Chondrocyte (in vitro differentiated cells): Measurements from ENCODE around the gene CACNA1C. TPM values are rescaled to one million over a fixed set of nuclear protein-coding genes. Genes with fewer than 3 reads are reported as not detected.
"Not testable (repeated sequence)": the region's sequence is repeated elsewhere in the genome, so short reads cannot be mapped to it uniquely, and the experiment has no call there.

ENCODE experiments used
- DNase-seq: peaks from one replicate; pipeline ENCODE4 v3.0.0; 2021; ENCODE audit warnings: mixed read lengths, low spot score
- H3K27ac Mint-ChIP-seq: one replicate; pipeline ENCODE4 v1.8.0; 2021; ENCODE audit warnings: mild to moderate bottlenecking, moderate library complexity, mixed read lengths; ENCODE audit not compliant: unreplicated experiment
- H3K27me3 Mint-ChIP-seq: 2 replicates; pipeline ENCODE4 v1.8.0; 2021; ENCODE audit warnings: low read depth, mixed read lengths
- H3K36me3 Mint-ChIP-seq: 2 replicates; pipeline ENCODE4 v1.8.0; 2021; ENCODE audit warnings: low read depth, mixed read lengths
- H3K4me1 Mint-ChIP-seq: 2 replicates; pipeline ENCODE4 v1.8.0; 2021; ENCODE audit warnings: low read depth, mild to moderate bottlenecking, mixed read lengths
- H3K4me3 Mint-ChIP-seq: one replicate; pipeline ENCODE4 v1.8.0; 2021; ENCODE audit warnings: mild to moderate bottlenecking, moderate library complexity, mixed read lengths; ENCODE audit not compliant: unreplicated experiment
- H3K9me3 Mint-ChIP-seq: 2 replicates; pipeline ENCODE4 v1.8.0; 2021; ENCODE audit warnings: low read depth, mixed read lengths
- total RNA-seq: library from RNA; stranded (reverse); gene quantifications from 3 replicates; pipeline ENCODE4 v1.2.1, GENCODE V29; 2021
- TF ChIP-seq, protein P1 (sequence below): fragments of 200-600 bp; sonication (generic); IDR thresholded peaks from 2 replicates; pipeline ENCODE4 v1.5.0; 2021; ENCODE audit warnings: antibody characterized with exemption, mild to moderate bottlenecking, moderate library complexity

Gene CACNA1C
- total RNA-seq, 1 donor from 2014 or later: 27.0 TPM

DNA sequence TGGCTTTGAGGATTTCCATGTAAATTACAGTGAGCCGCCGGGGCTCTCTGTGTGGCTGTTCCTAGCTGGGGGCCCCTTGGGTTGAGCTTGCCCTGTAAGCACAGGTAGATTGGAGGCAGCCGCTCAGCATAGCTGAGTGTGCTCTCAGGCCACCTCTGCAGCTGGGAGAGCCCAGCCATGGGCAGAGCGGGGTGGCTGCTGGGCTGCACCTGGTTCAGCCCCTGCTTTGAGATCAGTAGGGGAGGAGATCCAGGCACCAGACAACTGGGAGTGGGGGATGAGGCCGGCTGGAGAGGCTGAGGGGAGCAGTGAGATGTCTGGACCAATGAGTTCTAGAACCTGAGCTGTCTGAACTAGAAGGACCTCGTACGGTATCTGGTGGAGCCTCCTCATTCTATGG, 44.8 kb downstream of the CACNA1C start:
- Mint-ChIP-seq H3K9me3 (no peaks in the 10 kb centered on the region), H3K36me3 (no peaks in the 10 kb centered on the region), H3K27ac (no peak overlapping the region), H3K4me3 (no peak overlapping the region), H3K4me1 (peaks cover 53% of the 10 kb centered on the region), H3K27me3 (no peaks in the 10 kb centered on the region)
- TF ChIP-seq, protein P1, sequence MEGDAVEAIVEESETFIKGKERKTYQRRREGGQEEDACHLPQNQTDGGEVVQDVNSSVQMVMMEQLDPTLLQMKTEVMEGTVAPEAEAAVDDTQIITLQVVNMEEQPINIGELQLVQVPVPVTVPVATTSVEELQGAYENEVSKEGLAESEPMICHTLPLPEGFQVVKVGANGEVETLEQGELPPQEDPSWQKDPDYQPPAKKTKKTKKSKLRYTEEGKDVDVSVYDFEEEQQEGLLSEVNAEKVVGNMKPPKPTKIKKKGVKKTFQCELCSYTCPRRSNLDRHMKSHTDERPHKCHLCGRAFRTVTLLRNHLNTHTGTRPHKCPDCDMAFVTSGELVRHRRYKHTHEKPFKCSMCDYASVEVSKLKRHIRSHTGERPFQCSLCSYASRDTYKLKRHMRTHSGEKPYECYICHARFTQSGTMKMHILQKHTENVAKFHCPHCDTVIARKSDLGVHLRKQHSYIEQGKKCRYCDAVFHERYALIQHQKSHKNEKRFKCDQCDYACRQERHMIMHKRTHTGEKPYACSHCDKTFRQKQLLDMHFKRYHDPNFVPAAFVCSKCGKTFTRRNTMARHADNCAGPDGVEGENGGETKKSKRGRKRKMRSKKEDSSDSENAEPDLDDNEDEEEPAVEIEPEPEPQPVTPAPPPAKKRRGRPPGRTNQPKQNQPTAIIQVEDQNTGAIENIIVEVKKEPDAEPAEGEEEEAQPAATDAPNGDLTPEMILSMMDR: no peak
- DNase-seq: no peak

DNA sequence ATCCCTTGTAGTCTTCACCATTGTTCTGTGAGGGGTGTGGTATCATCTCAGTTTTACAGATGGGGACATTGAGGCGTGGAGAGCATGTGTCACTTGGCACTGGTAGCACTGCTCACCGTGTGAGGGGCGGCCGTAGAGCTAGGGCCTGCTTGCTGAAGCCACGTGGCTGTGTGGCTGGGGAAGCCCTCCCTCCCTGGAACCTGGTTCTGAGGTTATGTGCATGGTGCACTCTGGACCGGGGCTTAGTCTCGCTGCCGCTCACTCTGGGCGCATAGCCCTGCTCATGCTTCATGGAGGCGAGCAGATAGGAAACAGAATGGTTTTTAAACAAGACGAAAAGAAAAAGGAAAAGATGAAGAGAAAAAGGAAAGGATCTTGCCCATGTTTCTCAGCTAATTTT, 46.1 kb downstream of the CACNA1C start:
- Mint-ChIP-seq H3K4me3 (no peak overlapping the region), H3K27ac (no peak overlapping the region)

DNA sequence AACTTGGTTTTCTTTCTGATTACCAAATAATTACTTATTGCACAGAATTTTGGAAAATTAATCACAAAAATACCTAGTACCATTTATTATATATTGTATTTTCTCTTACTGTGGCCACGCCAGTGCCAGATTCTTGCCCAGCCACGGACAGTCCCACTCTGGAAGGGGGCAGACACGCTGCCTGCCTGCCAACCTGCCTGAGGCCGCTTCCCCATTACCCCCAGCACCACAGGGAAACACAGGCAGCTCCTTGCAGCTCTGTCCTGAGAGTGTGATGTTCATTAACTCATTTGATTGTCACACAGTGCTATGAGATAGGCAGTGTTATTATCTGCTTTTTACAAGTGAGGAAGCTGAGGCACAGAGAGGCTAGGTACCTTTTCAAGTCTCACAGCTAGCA, 46.8 kb downstream of the CACNA1C start:
- H3K27ac Mint-ChIP-seq: no peak overlapping the region
- H3K27me3 Mint-ChIP-seq: no peaks in the 10 kb centered on the region
- peaks cover 37% of the 10 kb centered on the region for H3K4me1 Mint-ChIP-seq
- TF ChIP-seq, protein P1: no peak
- DNase-seq: no peak
- H3K9me3 Mint-ChIP-seq: no peaks in the 10 kb centered on the region
- no peaks in the 10 kb centered on the region for H3K36me3 Mint-ChIP-seq
- no peak overlapping the region for H3K4me3 Mint-ChIP-seq

More for the DNA sequence above, 46.1 kb downstream of the CACNA1C start:
- H3K9me3 Mint-ChIP-seq: no peaks in the 10 kb centered on the region
- DNase-seq: no peak
- H3K27me3 Mint-ChIP-seq: no peaks in the 10 kb centered on the region
- TF ChIP-seq, protein P1: no peak
- peaks cover 43% of the 10 kb centered on the region for H3K4me1 Mint-ChIP-seq
- H3K36me3 Mint-ChIP-seq: no peaks in the 10 kb centered on the region

DNA sequence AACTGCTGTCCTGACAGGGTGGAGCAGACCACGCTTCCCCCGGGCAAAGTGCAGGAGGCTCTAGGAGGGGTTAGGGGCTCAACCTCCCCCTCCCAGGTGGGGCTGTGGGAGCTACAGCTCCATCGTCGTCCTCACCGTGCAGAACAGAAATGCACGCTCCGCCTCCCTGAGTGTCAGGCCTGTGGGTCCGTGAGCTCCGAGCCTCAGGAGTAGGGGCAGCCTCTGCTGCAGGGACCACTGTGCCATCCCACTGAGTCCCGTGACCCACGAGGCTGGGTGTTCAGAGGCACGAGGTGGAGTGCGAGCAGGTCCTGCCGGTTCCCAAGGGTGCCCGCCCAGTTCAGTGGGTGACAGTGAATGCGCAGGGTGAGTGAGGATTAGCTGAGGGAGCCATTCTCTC, 48.6 kb downstream of the CACNA1C start:
- H3K4me1 Mint-ChIP-seq: peaks cover 26% of the 10 kb centered on the region
- H3K27me3 Mint-ChIP-seq: no peaks in the 10 kb centered on the region
- no peaks in the 10 kb centered on the region for H3K9me3 Mint-ChIP-seq
- H3K4me3 Mint-ChIP-seq: no peak overlapping the region
- TF ChIP-seq, protein P1: no peak
- no peaks in the 10 kb centered on the region for H3K36me3 Mint-ChIP-seq
- H3K27ac Mint-ChIP-seq: no peak overlapping the region
- no peak for DNase-seq

DNA sequence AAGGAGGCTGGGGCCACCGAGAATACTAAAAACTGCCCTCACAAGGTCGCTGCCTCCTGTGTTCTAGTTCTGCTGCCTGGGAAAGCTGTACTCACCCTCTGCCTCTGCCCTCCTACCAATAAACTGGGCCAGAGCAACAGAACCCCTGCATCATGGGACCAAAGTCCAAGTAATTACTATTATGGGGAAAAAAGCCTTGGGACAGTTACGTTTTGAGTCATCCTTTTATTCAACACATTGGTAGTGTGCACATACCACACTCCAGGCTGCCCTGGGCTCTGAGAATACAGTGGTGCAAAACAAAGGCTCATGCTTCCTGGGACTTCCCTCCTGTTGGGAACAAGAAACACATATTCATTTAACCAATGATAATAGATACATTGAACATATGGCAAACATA, 49.0 kb downstream of the CACNA1C start:
- Mint-ChIP-seq H3K4me3 (no peak overlapping the region), H3K27me3 (no peaks in the 10 kb centered on the region), H3K36me3 (no peaks in the 10 kb centered on the region), H3K4me1 (peaks cover 25% of the 10 kb centered on the region), H3K27ac (no peak overlapping the region), H3K9me3 (no peaks in the 10 kb centered on the region)
- TF ChIP-seq, protein P1: no peak
- DNase-seq: no peak

DNA sequence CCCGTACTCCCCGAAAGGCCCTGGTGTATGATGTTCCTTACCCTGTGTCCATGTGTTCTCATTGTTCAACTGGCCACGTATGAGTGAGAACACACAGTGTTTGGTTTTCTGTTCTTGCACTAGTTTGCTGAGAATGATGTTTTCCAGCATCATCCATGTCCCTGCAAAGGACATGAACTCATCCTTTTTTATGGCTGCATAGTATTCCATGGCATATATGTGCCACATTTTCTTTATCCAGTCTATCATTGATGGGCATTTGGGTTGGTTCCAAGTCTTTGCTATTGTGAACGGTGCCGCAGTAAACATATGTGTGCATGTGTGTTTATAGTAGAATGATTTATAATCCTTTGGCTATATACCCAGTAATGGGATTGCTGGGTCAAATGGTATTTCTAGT, 49.9 kb downstream of the CACNA1C start:
- not testable (repeated sequence) for H3K27ac Mint-ChIP-seq, DNase-seq, H3K4me3 Mint-ChIP-seq, H3K9me3 Mint-ChIP-seq, H3K36me3 Mint-ChIP-seq, H3K27me3 Mint-ChIP-seq
- H3K4me1 Mint-ChIP-seq: peaks cover 20% of the 10 kb centered on the region

DNA sequence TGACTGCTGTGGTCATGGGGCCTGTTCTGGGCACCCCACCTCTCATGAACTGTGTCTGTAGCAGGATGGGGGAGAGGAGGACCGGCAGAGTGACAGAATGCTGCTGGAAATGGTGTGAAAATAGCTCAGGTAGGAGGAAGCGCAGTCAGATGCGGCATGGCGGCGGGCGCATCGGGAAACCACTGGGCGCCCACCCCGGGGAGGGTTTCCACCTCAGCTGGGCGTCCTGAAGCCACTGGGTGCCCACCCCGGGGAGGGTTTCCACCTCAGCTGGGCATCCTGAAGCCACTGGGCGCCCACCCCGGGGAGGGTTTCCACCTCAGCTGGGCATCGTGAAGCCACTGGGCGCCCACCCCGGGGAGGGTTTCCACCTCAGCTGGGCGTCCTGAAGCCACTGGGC, 52.6 kb downstream of the CACNA1C start:
- H3K4me3 Mint-ChIP-seq, DNase-seq, H3K9me3 Mint-ChIP-seq, H3K4me1 Mint-ChIP-seq, H3K36me3 Mint-ChIP-seq, H3K27me3 Mint-ChIP-seq: not testable (repeated sequence)
- peak overlapping the region; percentile 1 for H3K27ac Mint-ChIP-seq
